Naive thymus-derived CD8-positive, alpha-beta T cell (primary cell): ENCODE measurements around the gene CD320. TPM values are rescaled to one million over a fixed set of nuclear protein-coding genes. Genes with fewer than 3 reads are reported as not detected.
A peak's percentile ranks its signal among the peaks of the same experiment; 100 is the strongest.

ENCODE experiments used
- ATAC-seq, 2 donors: fragments of 150-1000 bp; cut with Tn5 transposase in 1 of 2; sonication (Bioruptor Pico), chemical (Tn5 transposase) in 1 of 2; 1 replicate in 1 of 2; 2 replicates in 1 of 2; pipeline ENCODE4 v1.10.0; 2021; ENCODE audit warnings: mild to moderate bottlenecking in 2 of 2, moderate library complexity in 2 of 2
- POLR2A ChIA-PET: fragments of 350-600 bp; sonication (Branson Sonifier 250); formaldehyde crosslinking; loops from one replicate; lab custom pipeline; 2021; ENCODE audit warnings: antibody characterized with exemption; lab: Charles Lee
- DNase-seq, 10 donors: peaks; one replicate each; pipeline versions ENCODE4 v3.0.0 to v3.0.0-alpha.2; 2020 to 2022
- H3K27ac Mint-ChIP-seq, 10 donors: one replicate each; pipeline ENCODE4 v1.8.0; 2020 to 2022; ENCODE audit warnings: mild to moderate bottlenecking in 10 of 10, mixed read lengths in 10 of 10, moderate library complexity in 4 of 10, inconsistent platforms in 1 of 10
- H3K27me3 Mint-ChIP-seq, 5 donors: one replicate each; pipeline ENCODE4 v1.8.0; 2021 to 2022; ENCODE audit warnings: mixed read lengths in 5 of 5
- H3K36me3 Mint-ChIP-seq, 3 donors: one replicate each; pipeline ENCODE4 v1.8.0; 2020 to 2022; ENCODE audit warnings: mixed read lengths in 3 of 3, mild to moderate bottlenecking in 2 of 3, inconsistent platforms in 1 of 3
- H3K4me1 Mint-ChIP-seq, 4 donors: one replicate each; pipeline ENCODE4 v1.8.0; 2021 to 2022; ENCODE audit warnings: mixed read lengths in 4 of 4
- H3K4me3 Mint-ChIP-seq, 10 donors: one replicate each; pipeline ENCODE4 v1.8.0; 2020 to 2022; ENCODE audit warnings: mild to moderate bottlenecking in 10 of 10, mixed read lengths in 10 of 10, moderate library complexity in 6 of 10, inconsistent platforms in 1 of 10
- H3K9me3 Mint-ChIP-seq, 9 donors: one replicate each; pipeline ENCODE4 v1.8.0; 2020 to 2022; ENCODE audit warnings: mixed read lengths in 9 of 9, mild to moderate bottlenecking in 3 of 9, inconsistent platforms in 1 of 9, moderate library complexity in 1 of 9
- polyA plus RNA-seq, 3 donors: library from polyadenylated mRNA; unstranded; fragments of 300-500 nt; fragmentation: Illumina TruSeq; gene quantifications; one replicate each; pipeline ENCODE4 v1.2.3, GENCODE V29; 2021
- total RNA-seq, 8 experiments: library from RNA in 2 of 8; stranded (reverse) in 2 of 8; gene quantifications; one replicate each; pipeline ENCODE4 v1.2.3 and lab custom pipeline; 2021 to 2026

The CD320 gene
- total and polyA plus RNA-seq, 5 experiments from 2014 or later = 33.9 to 58.0 (median 51.9) TPM

GRCh38 chr19:8256276-8257051, 51.7 kb downstream of the CD320 start:
- Mint-ChIP-seq H3K36me3 (peaks cover 0 to 17% (median 0%) of the 10 kb centered on the region in 3 donors), H3K4me1 (peaks cover 1 to 37% (median 25%) of the 10 kb centered on the region in 4 donors), H3K9me3 (no peaks in the 10 kb centered on the region), H3K27ac (peak overlapping the region in 1 of 10 donors; percentile 82), H3K27me3 (no peaks in the 10 kb centered on the region), H3K4me3 (no peak overlapping the region)
- POLR2A ChIA-PET = interaction anchor here (0.6 kb wide), 1 partner anchor 91 kb away, joined by 3 read pairs; no protein-coding TSS in a partner anchor
- DNase-seq = no peak
- no peak for ATAC-seq

GRCh38 chr19:8255426-8256125, 52.6 kb downstream of the CD320 start:
- POLR2A ChIA-PET = interaction anchor here (0.6 kb wide), 1 partner anchor 90 kb away, joined by 3 read pairs; no protein-coding TSS in a partner anchor
- Mint-ChIP-seq H3K27ac (peak overlapping the region in 2 of 10 donors; percentile 25 to 40), H3K36me3 (peaks cover 0 to 17% (median 0%) of the 10 kb centered on the region in 3 donors), H3K9me3 (no peaks in the 10 kb centered on the region), H3K27me3 (no peaks in the 10 kb centered on the region), H3K4me3 (no peak overlapping the region), H3K4me1 (peaks cover 1 to 32% (median 22%) of the 10 kb centered on the region in 4 donors)
- ATAC-seq (no peak), DNase-seq (no peak)

- no peak for DNase-seq
- peaks cover 1 to 25% (median 14%) of the 10 kb centered on the region in 4 donors for H3K4me1 Mint-ChIP-seq
- no peaks in the 10 kb centered on the region for H3K27me3 Mint-ChIP-seq
- H3K4me3 Mint-ChIP-seq = no peak overlapping the region
- H3K36me3 Mint-ChIP-seq = peaks cover 0 to 17% (median 0%) of the 10 kb centered on the region in 3 donors
- peak overlapping the region in 1 of 10 donors; percentile 71 for H3K27ac Mint-ChIP-seq
- ATAC-seq = no peak
- POLR2A ChIA-PET = no interaction called here
- no peaks in the 10 kb centered on the region for H3K9me3 Mint-ChIP-seq
These were observed 53.7 kb downstream of the CD320 start for GRCh38 chr19:8254286-8255001.

GRCh38 chr19:8253678-8254077, 54.5 kb downstream of the CD320 start:
- no peaks in the 10 kb centered on the region for H3K9me3 Mint-ChIP-seq
- POLR2A ChIA-PET = interaction anchor here (0.7 kb wide), 1 partner anchor 93 kb away, joined by 3 read pairs; no protein-coding TSS in a partner anchor
- peak overlapping the region in 1 of 10 donors; percentile 10 for H3K27ac Mint-ChIP-seq
- ATAC-seq (no peak), DNase-seq (no peak)
- no peak overlapping the region for H3K4me3 Mint-ChIP-seq
- H3K27me3 Mint-ChIP-seq = no peaks in the 10 kb centered on the region
- peaks cover 1 to 22% (median 10%) of the 10 kb centered on the region in 4 donors for H3K4me1 Mint-ChIP-seq
- H3K36me3 Mint-ChIP-seq = peaks cover 0 to 15% (median 0%) of the 10 kb centered on the region in 3 donors

GRCh38 chr19:8252922-8253589, 55.1 kb downstream of the CD320 start:
- Mint-ChIP-seq H3K4me1 (peaks cover 1 to 25% (median 13%) of the 10 kb centered on the region in 4 donors), H3K27ac (peak overlapping the region in 5 of 10 donors; percentile 3 to 77 (median 33)), H3K9me3 (no peaks in the 10 kb centered on the region), H3K36me3 (peaks cover 0 to 17% (median 3%) of the 10 kb centered on the region in 3 donors), H3K27me3 (no peaks in the 10 kb centered on the region), H3K4me3 (no peak overlapping the region)
- POLR2A ChIA-PET = interaction anchor here (0.7 kb wide), 2 partner anchors 58 to 93 kb away, joined by 3 read pairs; no protein-coding TSS in a partner anchor
- peak; percentile 94 to 97 for ATAC-seq
- peak; percentile 65 to 89 (median 82) for DNase-seq

Other genes with a start within 250 kb of the CD320 start
- not detected for gene FBN3, start 158.8 kb downstream of the CD320 start, total RNA-seq
- not detected for gene FBN3, start 158.8 kb downstream of the CD320 start, polyA plus RNA-seq
- 10 to 100 TPM; 26.2 to 31.7 TPM for gene CERS4, start 99.0 kb downstream of the CD320 start, total RNA-seq
- 1 to 10 TPM; 5.4 to 8.0 (median 7.9) TPM for gene CERS4, start 99.0 kb downstream of the CD320 start, polyA plus RNA-seq
- 10 to 100 TPM; 28.5 to 35.3 TPM for gene NDUFA7, start 13.0 kb upstream of the CD320 start, total RNA-seq
- gene NDUFA7, start 13.0 kb upstream of the CD320 start, polyA plus RNA-seq = 100 to 1,000 TPM; 117 to 136 (median 135) TPM
- gene RPS28, start 13.1 kb upstream of the CD320 start, total RNA-seq = 1,000 to 10,000 TPM; 3,024 to 3,108 TPM
- 1,000 to 10,000 TPM; 3,764 to 4,165 (median 4,042) TPM for gene RPS28, start 13.1 kb upstream of the CD320 start, polyA plus RNA-seq
- 1 to 10 TPM; 1.4 to 3.3 TPM for gene KANK3, start 34.9 kb upstream of the CD320 start, total RNA-seq
- gene KANK3, start 34.9 kb upstream of the CD320 start, polyA plus RNA-seq = 1 to 10 TPM in 2 of 3 donors, under 1 TPM in 1; 0.82 to 2.3 (median 1.5) TPM
- gene ANGPTL4, start 55.8 kb upstream of the CD320 start, total RNA-seq = not detected
- gene ANGPTL4, start 55.8 kb upstream of the CD320 start, polyA plus RNA-seq = under 1 TPM in 1 of 3 donors, not detected in 2; 0.23 TPM
- gene RAB11B, start 82.0 kb upstream of the CD320 start, total RNA-seq = 100 to 1,000 TPM; 108 to 112 TPM
- 10 to 100 TPM; 46.9 to 73.6 (median 53.9) TPM for gene RAB11B, start 82.0 kb upstream of the CD320 start, polyA plus RNA-seq
- 10 to 100 TPM; 25.8 to 31.4 TPM for gene MARCHF2, start 104.9 kb upstream of the CD320 start, total RNA-seq
- 10 to 100 TPM; 21.1 to 40.1 (median 38.2) TPM for gene MARCHF2, start 104.9 kb upstream of the CD320 start, polyA plus RNA-seq
- 100 to 1,000 TPM; 207 to 227 TPM for gene HNRNPM, start 136.6 kb upstream of the CD320 start, total RNA-seq
- 100 to 1,000 TPM; 214 to 304 (median 217) TPM for gene HNRNPM, start 136.6 kb upstream of the CD320 start, polyA plus RNA-seq
- gene PRAM1, start 194.3 kb upstream of the CD320 start, total RNA-seq = 1 to 10 TPM; 3.5 to 4.7 TPM
- under 1 TPM in 2 of 3 donors, not detected in 1; 0.07 to 0.20 TPM for gene PRAM1, start 194.3 kb upstream of the CD320 start, polyA plus RNA-seq
- gene ZNF414, start 205.8 kb upstream of the CD320 start, total RNA-seq = 10 to 100 TPM; 70.2 to 73.1 TPM
- gene ZNF414, start 205.8 kb upstream of the CD320 start, polyA plus RNA-seq = 10 to 100 TPM; 15.2 to 34.2 (median 27.7) TPM